CD4-positive, alpha-beta T cell treated with Interleukin-21 for 1 hour (primary cell): ENCODE results near the gene GCN1.

Experiments
- DNase-seq: peaks from one replicate; pipeline ENCODE4 v3.0.0-alpha.2; 2020

GCN1 gene

GRCh38 chr12:120181991-120182631 lies 12.4 kb downstream of the GCN1 start:
- DNase-seq: no peak

- no peak for DNase-seq
Observed at GRCh38 chr12:120180975-120181374, 13.5 kb downstream of the GCN1 start.

DNA sequence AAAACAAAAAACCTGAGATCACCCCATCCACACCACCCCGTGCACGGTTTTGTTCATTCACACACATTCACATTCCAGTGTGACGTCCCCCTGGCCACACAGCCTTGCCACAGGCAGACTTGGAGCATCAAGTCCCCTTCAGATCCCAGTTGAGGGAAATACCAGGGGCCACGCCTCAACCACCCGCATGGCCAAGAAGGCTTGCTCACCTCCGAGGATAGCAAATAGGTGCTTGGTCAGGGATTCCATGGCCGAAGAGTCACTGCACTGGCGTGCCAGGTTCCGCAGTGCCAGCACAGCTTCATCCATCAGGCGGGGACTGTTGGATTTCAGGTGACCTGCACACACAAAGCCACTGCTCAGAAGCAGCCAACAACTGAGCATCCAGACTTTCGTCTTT lies 19.0 kb downstream of the GCN1 start:
- DNase-seq: no peak

DNA sequence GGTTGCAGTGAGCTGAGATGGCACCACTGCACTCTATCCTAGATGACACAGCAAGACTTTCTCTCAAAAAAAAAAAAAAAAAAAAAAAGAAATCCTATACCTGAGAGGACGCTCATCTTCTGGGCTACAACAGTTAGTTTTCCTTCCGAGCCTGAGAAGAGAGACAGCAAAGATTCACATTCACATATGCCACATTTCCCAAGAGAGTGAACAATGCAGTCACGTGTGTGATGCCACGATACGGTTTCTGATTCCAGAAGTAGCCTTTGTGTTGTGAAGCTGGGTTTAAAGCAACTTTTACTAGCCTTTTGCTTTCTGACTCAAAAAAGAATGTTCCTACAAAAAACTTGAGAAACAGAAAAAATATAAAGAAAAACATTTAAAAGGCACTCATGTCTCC lies 19.5 kb downstream of the GCN1 start:
- no peak for DNase-seq

DNA sequence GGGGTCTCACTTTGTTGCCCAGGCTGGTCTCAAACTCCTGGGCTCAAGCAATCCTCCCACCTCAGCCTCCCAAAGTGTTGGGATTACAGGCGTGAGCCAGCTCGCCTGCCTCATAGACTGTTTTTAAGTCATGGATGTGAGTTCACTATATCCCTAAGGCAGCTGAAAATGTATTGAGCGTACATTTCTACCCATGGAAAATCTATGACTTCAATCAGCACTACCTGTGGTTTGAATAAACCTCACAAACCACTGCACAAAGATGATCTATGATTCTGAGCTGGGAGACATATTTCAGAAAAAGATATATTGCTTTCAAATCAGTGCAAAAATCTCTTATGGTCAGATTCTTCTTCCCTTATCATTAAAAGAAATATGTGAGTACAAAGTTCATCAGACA lies 22.5 kb downstream of the GCN1 start:
- no peak for DNase-seq

DNA sequence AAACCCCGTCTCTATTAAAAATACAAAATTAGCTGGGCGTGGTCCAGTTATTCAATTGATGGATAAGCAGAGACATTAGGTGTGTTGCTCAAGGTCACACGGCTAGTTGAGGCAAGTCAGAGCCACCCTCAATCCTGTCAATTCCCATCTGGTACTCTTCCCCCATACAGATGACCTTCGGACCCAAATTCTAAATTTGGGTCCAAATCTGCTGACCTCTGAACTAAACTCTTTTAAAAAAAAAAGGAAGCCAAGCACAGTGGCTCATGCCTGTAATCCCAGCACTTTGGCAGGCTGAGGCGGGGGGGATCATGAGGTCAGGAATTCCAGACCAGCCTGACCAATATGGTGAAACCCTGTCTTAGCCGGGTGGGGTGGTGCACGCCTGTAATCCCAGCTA lies 23.9 kb downstream of the GCN1 start:
- DNase-seq: no peak

- no peak for DNase-seq
Observed at GRCh38 chr12:120169946-120170345, 24.6 kb downstream of the GCN1 start.

DNA sequence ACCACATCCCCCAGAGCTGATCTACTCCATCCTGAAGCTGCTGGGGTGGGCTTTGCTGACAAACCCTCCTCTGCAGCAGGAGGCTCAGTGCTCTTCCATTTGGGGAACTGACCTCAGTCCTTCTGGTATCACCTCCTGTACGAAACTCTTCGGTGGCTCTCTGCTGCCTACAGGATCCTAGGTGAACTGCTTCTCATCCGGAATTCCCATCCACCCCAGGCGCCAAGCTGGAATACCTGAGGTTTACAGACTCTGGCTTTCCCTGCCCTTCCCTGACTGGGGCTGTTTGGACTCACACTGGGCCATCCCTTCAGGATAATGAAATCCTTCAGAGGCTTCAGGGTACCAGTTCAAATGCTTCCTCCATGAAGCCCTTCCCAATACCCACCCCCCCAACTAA lies 26.2 kb downstream of the GCN1 start:
- DNase-seq: no peak

DNA sequence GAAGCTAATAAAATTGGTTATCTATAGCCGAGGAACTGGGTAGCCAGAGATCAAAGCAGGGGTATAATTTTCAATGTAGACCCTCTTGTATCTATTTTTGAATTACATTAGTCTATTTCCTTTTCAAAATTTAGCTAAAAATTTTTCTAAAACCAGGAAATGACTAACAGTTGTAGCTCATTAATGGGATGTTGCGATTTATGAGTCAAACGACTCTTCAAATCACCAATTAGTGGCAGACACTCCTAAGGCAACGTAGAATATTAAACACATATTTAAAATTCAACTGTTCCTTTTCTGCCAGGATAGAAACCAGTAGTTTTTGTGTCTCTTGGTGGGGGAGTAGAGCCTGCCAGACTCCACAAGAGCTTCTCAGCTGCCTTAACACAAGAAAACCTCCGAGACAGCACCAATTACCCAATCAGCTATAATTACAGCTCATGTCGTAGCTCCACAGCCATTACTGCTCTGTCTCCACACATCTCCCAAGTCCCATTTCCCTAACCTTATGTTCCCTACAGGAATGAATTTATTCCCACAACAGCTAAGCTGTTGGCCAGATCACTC lies 26.9 kb downstream of the GCN1 start:
- DNase-seq: no peak

DNA sequence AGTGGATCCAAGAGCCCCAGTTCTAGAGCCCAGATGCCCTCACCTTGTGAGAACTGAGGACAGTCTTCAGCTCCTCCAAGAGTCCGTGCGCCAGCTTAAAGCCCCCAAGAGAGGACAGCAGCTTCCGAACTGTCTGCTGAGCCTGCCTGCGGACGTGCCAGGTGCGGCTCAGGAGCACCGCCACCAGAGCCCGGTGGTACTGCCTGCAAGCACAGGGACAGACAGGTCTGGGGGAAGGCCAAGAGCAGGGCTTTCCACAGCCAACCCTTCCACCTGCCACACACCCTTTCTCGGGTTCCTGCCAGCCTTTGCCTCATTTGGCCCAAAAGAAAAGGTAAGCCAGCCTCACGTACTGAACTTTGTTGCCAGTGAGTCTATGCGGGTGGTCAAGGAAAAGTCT lies 30.2 kb downstream of the GCN1 start:
- DNase-seq: no peak

- no peak for DNase-seq
Observed at GRCh38 chr12:120162763-120163162, 31.8 kb downstream of the GCN1 start.

DNA sequence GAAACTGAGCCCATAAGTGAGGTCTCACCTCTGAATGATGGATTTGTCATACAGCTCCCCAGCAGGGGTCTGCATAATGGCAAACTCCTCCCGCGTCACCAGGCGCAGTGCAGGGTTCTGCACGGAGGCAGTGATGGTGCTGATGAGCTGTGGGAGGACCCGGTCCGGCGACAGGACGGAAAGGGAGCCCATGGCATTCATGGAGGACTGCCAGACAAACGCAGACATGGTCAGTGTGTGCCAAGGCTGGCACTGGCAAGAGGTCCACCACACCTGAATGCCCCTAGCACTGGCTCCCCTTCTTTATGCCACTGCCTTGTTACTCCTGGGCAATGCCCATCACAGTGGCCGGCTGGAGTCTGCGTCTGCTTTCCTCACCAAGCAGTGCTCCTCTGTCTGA lies 32.7 kb downstream of the GCN1 start:
- no peak for DNase-seq

- DNase-seq: no peak
Observed at GRCh38 chr12:120159509-120160237, 34.8 kb downstream of the GCN1 start.

- no peak for DNase-seq
Observed at GRCh38 chr12:120158351-120158750, 36.2 kb downstream of the GCN1 start.

- no peak for DNase-seq
Observed at GRCh38 chr12:120157678-120158077, 36.8 kb downstream of the GCN1 start.

DNA sequence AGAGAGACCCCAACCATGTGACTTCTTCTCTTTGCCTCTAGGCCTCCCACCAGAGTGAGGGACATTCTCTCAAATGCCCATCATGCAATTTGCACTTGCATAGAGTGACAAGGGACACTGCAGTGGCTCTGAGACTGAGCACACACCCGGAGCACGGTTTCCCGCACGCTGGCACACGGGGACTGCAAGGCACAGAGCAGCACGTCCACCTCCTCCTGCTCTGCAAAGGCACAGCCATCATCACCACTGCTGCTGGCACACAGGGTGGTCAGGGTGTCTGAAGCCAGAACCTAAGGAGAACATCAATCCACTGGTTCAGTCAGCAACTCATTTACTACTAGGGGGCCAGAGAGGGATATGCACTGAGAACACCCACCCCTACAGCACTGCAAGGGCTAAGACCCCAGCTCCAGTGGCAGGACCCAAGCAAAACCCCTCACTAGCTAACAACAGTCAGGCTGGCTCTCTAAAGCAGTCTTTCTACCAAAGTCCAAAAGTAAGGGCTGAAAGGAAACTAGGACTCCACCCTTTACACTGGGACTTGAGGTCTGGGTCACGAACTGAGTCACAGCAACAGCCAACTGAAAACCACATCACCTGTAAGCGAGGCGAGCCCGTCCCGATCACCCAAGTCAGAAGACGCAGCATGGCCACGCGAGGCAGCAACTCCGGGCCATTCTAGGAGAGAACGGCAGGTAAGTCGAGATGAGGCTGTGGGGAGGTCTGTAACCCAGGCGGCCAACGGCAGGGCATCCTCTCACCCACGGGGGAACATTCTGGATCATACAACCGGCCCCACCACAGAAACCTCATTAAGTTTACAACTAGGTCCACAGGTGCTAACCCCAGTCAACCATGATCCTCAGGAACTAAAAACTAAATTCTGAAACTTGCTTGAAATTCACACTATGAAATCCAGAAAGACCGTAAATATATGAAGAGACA lies 37.9 kb downstream of the GCN1 start:
- no peak for DNase-seq

GRCh38 chr12:120155072-120155471 lies 39.4 kb downstream of the GCN1 start:
- DNase-seq: no peak

DNA sequence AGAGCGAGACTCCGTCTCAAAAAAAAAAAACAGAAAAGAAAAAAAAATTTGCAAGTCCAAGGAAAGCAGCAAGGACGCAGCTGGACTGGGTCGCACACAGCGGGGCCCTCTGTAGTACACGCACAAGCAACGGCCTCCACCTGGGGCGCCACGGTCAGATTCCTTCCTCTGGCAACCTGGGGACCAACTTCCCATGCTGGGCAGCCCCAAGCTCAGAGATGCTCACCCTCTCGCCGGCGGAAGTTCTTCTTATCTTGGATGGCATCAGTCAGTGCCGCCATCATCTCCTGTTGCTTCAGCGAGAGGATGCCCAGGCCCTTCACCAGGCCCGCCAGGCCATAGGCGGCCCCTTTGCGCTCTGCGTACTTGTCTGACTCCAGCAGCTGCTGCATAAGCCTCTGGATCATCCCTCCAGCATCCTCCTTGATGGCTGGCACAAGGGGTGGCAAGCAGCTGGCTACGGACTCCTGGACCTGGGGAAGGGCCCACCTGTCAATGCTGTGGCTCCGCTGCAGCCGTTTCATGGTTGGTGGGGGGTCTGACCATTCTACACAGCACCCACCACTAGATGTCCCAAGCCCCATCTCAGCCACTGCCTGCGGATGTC lies 43.5 kb downstream of the GCN1 start:
- DNase-seq: no peak

- DNase-seq: no peak
Observed at GRCh38 chr12:120148011-120148410, 46.5 kb downstream of the GCN1 start.

- no peak for DNase-seq
Observed at GRCh38 chr12:120145164-120145563, 49.4 kb downstream of the GCN1 start.

GRCh38 chr12:120144215-120144614 lies 50.3 kb downstream of the GCN1 start:
- DNase-seq: no peak

GRCh38 chr12:120142231-120142877 lies 52.2 kb downstream of the GCN1 start:
- no peak for DNase-seq
